Measurements from ENCODE around the gene HOXA11.

The HOXA11 gene

DNA sequence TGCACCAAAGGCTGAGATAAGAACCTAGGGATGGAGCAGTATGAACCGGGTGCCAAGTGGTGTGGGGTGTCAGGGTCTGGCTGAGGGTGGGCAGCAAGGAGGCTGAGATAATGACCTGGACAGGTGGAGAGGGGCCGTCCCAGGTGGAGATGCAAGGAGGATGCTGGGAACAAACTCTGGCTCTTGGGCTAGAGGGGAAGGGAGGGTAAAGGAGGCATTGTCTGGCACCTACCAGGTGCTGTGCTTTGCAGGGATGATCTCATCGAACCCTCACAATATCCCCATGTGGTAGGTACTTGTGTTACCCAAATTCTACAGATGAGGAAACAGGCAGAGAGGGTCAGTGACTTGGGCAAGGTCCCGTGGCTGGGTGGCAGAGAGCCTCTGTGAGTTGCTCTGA, 34.8 kb upstream of the HOXA11 start:
- H3K4me3 ChIP-seq (ENCODE audit: control insufficient read depth, low read depth, low read length): no peak overlapping the region
- DNase-seq (ENCODE audit: low read depth): no peak
- TF ChIP-seq, protein P1, sequence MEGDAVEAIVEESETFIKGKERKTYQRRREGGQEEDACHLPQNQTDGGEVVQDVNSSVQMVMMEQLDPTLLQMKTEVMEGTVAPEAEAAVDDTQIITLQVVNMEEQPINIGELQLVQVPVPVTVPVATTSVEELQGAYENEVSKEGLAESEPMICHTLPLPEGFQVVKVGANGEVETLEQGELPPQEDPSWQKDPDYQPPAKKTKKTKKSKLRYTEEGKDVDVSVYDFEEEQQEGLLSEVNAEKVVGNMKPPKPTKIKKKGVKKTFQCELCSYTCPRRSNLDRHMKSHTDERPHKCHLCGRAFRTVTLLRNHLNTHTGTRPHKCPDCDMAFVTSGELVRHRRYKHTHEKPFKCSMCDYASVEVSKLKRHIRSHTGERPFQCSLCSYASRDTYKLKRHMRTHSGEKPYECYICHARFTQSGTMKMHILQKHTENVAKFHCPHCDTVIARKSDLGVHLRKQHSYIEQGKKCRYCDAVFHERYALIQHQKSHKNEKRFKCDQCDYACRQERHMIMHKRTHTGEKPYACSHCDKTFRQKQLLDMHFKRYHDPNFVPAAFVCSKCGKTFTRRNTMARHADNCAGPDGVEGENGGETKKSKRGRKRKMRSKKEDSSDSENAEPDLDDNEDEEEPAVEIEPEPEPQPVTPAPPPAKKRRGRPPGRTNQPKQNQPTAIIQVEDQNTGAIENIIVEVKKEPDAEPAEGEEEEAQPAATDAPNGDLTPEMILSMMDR (conservative IDR thresholded peaks at IDR 0.05; ENCODE audit: control insufficient read depth, insufficient read depth, low read depth, low read length): no peak

DNA sequence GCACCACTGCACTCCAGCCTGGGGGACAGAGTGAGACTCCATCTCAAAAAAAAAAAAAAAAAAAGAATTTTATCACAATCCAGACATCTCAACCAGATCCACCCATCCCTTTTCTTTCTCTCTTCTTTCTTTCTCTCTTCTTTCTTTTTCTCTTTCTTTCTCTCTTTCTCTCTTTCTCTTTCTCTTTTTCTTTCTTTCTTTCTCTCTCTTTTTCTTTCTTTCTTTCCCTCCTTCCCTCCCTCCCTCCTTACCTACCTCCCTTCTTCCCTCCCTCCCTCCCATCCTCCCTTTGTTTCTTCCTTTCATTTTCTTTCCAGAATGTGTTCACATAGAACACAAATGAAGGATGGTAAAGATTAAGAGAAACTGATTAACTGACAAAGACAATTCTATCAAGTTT, 32.9 kb upstream of the HOXA11 start:
- H3K4me3 ChIP-seq (ENCODE audit: control insufficient read depth, low read depth, low read length): no peak overlapping the region
- no peak for DNase-seq (ENCODE audit: low read depth)
- TF ChIP-seq, protein P1 (conservative IDR thresholded peaks at IDR 0.05; ENCODE audit: control insufficient read depth, insufficient read depth, low read depth, low read length): no peak

DNA sequence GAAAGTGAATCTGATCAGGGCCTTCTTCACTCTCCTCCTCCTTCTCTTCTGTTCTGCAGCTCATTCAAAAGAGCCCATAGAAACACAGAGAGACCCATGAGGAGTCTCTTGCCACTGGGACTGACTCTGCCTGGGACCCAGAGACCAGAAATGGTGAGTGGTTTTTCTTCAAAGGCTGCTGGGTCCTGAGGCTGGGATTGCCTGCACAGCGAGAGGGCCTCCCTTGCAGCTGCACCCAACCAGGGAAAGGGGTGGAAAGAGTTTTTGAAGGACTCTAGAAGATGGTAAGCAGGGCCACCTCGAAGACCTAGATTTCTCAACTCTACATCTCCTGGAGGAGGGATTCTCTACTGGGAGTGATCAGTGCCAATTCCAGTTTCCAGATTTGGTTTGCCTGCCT, 30.3 kb upstream of the HOXA11 start:
- no peak overlapping the region for H3K4me3 ChIP-seq (ENCODE audit: control insufficient read depth, low read depth, low read length)
- DNase-seq (ENCODE audit: low read depth): no peak
- TF ChIP-seq, protein P1 (conservative IDR thresholded peaks at IDR 0.05; ENCODE audit: control insufficient read depth, insufficient read depth, low read depth, low read length): no peak

DNA sequence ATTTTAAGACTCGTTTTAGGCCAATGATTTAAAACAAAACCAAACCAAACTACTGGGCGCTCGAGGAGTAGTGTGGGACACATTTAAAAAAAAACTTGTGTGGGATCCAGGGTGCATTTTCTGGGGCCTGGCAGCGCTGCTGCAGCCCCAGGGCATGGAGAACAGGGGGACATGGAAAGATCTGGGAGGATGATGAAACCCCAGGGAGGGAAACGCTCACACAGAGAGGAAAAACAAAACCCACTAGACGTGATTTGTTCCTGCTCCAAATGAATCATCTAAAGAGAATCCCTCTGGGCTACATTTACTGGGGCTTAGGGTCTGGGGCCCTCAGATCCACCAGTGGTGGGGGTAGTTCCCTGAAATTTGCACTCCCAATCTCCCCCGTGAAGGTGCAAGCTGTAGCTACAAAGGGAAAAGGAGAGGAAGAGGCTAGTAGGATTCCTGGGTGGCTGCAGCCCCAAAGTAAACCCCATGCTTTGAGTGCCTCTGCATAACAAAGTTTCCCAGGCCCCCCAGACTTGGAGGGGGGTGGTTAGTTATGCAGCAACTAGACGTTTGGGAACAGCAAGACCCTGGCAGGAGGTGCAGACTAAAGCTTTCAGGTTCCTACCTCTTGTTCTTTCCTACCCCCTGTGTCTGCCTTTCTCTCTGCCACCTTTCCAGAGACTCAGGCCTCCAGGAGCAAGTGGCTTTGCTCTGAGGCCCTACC, 29.4 kb upstream of the HOXA11 start:
- TF ChIP-seq, protein P1 (conservative IDR thresholded peaks at IDR 0.05; ENCODE audit: control insufficient read depth, insufficient read depth, low read depth, low read length): no peak
- H3K4me3 ChIP-seq (ENCODE audit: control insufficient read depth, low read depth, low read length): no peak overlapping the region
- DNase-seq (ENCODE audit: low read depth): no peak

DNA sequence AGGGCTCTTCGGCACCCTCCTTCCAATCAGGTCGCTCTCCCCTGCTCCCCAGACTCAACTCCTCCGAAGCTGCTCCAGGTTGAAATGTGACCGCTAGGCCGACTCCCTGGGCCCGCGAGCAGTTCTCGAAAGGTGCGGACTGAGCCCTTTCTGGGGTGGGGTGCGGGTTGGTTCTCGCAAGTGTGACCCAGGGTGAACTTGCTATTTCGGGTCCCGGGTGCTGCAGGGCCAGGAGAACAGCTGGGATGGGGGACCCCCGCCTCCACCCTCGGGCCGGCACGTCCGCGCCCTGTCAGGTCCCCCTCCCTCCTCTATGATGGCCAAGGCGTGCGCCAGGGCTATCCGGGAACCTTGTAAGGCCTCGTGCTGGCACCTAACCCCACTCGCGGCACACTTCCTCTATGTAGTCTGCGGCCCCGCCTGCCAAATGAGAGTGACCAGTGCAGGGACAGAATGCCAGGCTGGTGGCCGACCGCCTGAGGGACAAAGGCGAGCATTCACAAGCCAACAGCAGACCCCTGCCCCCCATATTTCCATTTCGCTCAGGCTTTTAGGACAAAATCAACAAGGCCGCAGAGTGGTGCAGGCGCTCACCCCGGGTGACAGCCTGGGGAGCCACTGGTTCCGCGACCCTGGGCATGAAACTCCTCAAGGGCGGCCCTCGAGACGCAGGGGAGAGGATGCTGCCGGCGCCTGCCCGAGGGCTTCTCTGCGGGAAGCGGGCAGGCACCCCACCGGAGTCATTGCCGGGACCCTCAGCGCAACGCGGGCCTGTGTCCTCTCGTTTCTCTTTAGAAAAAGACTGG, 28.6 kb upstream of the HOXA11 start:
- TF ChIP-seq, protein P1 (conservative IDR thresholded peaks at IDR 0.05; ENCODE audit: control insufficient read depth, insufficient read depth, low read depth, low read length): no peak
- H3K4me3 ChIP-seq (ENCODE audit: control insufficient read depth, low read depth, low read length): no peak overlapping the region

DNA sequence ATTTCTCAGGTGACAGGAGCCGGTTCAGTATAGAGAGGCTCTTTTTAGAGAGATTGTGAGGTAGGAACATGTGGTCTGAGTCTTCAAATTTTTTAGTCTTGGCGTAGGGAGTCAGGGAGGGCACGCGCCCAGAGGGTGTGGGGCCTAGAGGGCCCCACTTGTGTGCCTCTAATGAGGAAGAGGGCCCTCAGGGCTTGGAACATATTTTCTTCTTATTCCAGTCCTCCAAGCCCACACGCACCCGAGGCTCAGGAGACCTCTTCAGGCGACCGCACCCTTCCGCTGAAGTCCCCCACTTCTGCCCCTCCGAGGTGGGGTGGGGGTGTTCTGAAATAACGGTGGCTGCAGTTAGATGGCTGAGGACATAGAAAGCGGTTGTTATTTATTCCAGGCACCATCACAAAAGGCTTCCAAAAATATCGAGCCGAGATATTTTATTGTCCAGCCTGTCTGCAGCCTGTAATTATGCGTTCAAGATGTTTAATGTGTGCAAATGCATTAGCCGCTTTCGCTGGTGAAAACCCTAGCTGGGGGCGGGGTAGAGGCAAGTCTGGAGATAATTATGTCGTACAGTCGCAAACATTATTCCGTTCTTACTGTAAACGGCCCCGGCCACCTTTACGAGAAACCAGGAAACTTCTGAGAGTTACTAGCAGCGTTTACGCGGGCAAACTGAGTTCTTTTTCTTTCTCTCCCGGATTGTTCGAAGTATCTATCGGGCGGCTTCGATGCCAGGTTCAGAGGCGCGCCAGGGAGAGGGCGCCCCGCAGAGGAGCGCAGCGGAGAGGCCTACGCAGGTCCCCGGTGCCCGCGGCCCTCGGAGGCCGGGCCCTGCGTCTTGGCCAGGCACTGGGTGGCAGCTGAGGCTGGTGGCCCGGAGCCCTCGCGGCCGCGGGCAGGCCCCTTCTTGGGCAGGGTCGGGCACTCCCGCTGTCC, 27.7 kb upstream of the HOXA11 start:
- TF ChIP-seq, protein P1 (conservative IDR thresholded peaks at IDR 0.05; ENCODE audit: control insufficient read depth, insufficient read depth, low read depth, low read length): no peak
- no peak overlapping the region for H3K4me3 ChIP-seq (ENCODE audit: control insufficient read depth, low read depth, low read length)
- no peak for DNase-seq (ENCODE audit: low read depth)

More for the DNA sequence above, 28.6 kb upstream of the HOXA11 start:
- DNase-seq (ENCODE audit: low read depth): no peak
